ENCODE data around the gene NNMT. TPM values are rescaled to one million over a fixed set of nuclear protein-coding genes. Genes with fewer than 3 reads are reported as not detected.

Gene NNMT
- total and polyA plus RNA-seq, 2 donors from 2014 or later, result 91.9 to 1,451 TPM

DNA sequence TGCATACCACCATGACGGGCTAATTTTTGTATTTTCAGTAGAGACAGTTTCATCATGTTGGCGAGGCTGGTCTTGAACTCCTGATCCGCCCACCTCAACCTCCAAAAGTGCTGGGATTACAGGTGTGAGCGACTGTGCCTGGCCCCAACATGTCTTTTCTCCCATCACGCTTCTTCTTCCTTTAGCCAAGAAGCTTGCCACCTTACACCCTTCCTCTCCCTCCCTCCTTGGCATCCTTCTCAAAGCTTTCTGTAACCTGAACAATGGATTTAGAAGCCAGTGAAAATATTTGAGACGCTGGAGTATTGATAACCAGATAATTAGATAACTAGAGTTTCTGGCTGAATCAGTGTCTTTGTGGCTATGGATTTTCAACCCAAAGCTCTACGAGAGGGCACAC is 11.3 kb upstream of the NNMT start:
- H3K4me3 ChIP-seq (ENCODE audit: low read length in 3 of 3), result no peak overlapping the region
- H3K27ac ChIP-seq (ENCODE audit: low read depth in 2 of 2, low read length in 2 of 2), result no peak overlapping the region
- H3K4me1 ChIP-seq (ENCODE audit: control insufficient read depth in 2 of 3, insufficient read depth in 2 of 3, low read depth in 1 of 3, low read length in 3 of 3), result peaks cover 0 to 3% (median 0%) of the 10 kb centered on the region in 3 donors
- no peaks in the 10 kb centered on the region for H3K27me3 ChIP-seq (ENCODE audit: control insufficient read depth, insufficient read depth, low read length)
- H3K36me3 ChIP-seq (ENCODE audit: control insufficient read depth in 2 of 3, insufficient read depth in 3 of 3, low read length in 3 of 3), result no peaks in the 10 kb centered on the region
- TF ChIP-seq, protein P1, sequence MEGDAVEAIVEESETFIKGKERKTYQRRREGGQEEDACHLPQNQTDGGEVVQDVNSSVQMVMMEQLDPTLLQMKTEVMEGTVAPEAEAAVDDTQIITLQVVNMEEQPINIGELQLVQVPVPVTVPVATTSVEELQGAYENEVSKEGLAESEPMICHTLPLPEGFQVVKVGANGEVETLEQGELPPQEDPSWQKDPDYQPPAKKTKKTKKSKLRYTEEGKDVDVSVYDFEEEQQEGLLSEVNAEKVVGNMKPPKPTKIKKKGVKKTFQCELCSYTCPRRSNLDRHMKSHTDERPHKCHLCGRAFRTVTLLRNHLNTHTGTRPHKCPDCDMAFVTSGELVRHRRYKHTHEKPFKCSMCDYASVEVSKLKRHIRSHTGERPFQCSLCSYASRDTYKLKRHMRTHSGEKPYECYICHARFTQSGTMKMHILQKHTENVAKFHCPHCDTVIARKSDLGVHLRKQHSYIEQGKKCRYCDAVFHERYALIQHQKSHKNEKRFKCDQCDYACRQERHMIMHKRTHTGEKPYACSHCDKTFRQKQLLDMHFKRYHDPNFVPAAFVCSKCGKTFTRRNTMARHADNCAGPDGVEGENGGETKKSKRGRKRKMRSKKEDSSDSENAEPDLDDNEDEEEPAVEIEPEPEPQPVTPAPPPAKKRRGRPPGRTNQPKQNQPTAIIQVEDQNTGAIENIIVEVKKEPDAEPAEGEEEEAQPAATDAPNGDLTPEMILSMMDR (IDR thresholded peaks at IDR 0.05; ENCODE audit: borderline replicate concordance, extremely low read depth, insufficient read depth), result no peak
- no peak for DNase-seq
- H3K9me3 ChIP-seq (ENCODE audit: control insufficient read depth in 2 of 3, insufficient read depth in 1 of 3, low read length in 3 of 3), result no peaks in the 10 kb centered on the region
- FAIRE-seq, result no peak
- H3K9ac ChIP-seq (ENCODE audit: low read length in 3 of 3), result no peak overlapping the region
- intact Hi-C loops (cut with DNase I), result no loop called here

DNA sequence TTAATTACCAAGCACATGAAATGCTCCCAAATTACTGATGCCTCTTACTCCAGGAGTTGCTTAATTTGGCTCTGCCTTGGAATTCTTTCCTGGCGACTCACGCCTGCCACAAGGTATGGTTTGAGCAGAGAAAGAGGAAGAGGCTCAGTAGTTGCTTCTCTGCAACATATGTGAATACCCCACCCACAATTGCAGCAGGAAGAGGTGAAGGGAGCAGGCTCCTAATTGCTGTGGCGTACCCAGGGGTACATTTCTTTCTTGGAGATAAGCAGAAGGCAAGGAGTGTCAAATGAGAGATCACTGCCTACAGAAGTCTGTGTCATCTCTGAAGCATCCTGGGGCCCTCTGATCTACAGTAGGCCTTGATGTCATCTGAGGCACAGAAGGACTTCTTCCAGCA is 10.6 kb upstream of the NNMT start:
- no peak overlapping the region for H3K4me3 ChIP-seq (ENCODE audit: low read length in 3 of 3)
- no peaks in the 10 kb centered on the region for H3K27me3 ChIP-seq (ENCODE audit: control insufficient read depth, insufficient read depth, low read length)
- no peaks in the 10 kb centered on the region for H3K9me3 ChIP-seq (ENCODE audit: control insufficient read depth in 2 of 3, insufficient read depth in 1 of 3, low read length in 3 of 3)
- H3K9ac ChIP-seq (ENCODE audit: low read length in 3 of 3), result no peak overlapping the region
- no peak overlapping the region for H3K27ac ChIP-seq (ENCODE audit: low read depth in 2 of 2, low read length in 2 of 2)
- FAIRE-seq (no peak), DNase-seq (no peak)
- TF ChIP-seq, protein P1 (IDR thresholded peaks at IDR 0.05; ENCODE audit: borderline replicate concordance, extremely low read depth, insufficient read depth), result no peak
- no peaks in the 10 kb centered on the region for H3K36me3 ChIP-seq (ENCODE audit: control insufficient read depth in 2 of 3, insufficient read depth in 3 of 3, low read length in 3 of 3)
- H3K4me1 ChIP-seq (ENCODE audit: control insufficient read depth in 2 of 3, insufficient read depth in 2 of 3, low read depth in 1 of 3, low read length in 3 of 3), result peaks cover 0 to 3% (median 0%) of the 10 kb centered on the region in 3 donors
- intact Hi-C loops (cut with DNase I), result no loop called here

DNA sequence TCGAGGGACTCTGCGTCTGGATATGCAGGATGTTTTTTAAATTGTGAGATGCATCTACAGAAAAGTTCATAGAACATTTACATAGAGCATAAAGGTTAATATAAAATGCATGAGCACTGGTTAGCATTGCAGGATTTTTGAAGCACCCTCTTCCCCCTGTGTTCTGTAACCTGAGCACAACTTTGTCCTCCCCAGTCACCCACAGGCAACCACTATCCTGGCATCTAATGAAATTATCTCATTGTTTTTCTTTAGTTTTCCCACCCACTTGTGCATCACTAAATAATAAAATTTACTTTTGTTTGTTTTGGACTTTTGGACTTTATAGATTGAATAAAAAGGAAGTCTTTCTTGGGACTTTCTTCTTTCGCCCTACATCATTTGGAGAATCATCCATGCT is 10.0 kb upstream of the NNMT start:
- intact Hi-C loops (cut with DNase I), result no loop called here
- Histone ChIP-seq H3K27me3 (ENCODE audit: control insufficient read depth, insufficient read depth, low read length) (no peaks in the 10 kb centered on the region), H3K4me3 (ENCODE audit: low read length in 3 of 3) (no peak overlapping the region), H3K27ac (ENCODE audit: low read depth in 2 of 2, low read length in 2 of 2) (no peak overlapping the region), H3K4me1 (ENCODE audit: control insufficient read depth in 2 of 3, insufficient read depth in 2 of 3, low read depth in 1 of 3, low read length in 3 of 3) (no peaks in the 10 kb centered on the region), H3K36me3 (ENCODE audit: control insufficient read depth in 2 of 3, insufficient read depth in 3 of 3, low read length in 3 of 3) (no peaks in the 10 kb centered on the region), H3K9me3 (ENCODE audit: control insufficient read depth in 2 of 3, insufficient read depth in 1 of 3, low read length in 3 of 3) (no peaks in the 10 kb centered on the region), H3K9ac (ENCODE audit: low read length in 3 of 3) (no peak overlapping the region)
- DNase-seq (no peak), FAIRE-seq (no peak)
- TF ChIP-seq, protein P1 (IDR thresholded peaks at IDR 0.05; ENCODE audit: borderline replicate concordance, extremely low read depth, insufficient read depth), result no peak

DNA sequence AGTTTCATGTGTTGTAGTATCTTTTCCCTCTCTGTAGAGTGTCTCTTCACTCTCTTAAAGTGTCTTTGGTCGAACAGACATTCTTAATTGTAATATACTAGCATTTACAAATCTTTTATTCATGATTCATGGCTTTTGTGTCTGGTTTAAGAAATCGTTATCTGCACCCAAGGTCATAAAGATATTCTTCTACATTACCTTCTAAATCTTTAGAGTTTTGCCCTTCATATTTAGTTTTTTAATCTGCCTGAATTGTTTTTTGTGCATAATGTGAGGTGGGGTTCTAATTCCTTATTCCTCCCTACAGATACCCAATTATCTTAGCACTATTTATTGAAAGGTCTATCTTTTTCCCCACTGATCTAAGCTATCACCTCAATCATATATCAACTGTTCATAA is 9.0 kb upstream of the NNMT start:
- Histone ChIP-seq H3K27me3 (ENCODE audit: control insufficient read depth, insufficient read depth, low read length) (no peaks in the 10 kb centered on the region), H3K27ac (ENCODE audit: low read depth in 2 of 2, low read length in 2 of 2) (no peak overlapping the region), H3K4me1 (ENCODE audit: control insufficient read depth in 2 of 3, insufficient read depth in 2 of 3, low read depth in 1 of 3, low read length in 3 of 3) (no peaks in the 10 kb centered on the region), H3K9ac (ENCODE audit: low read length in 3 of 3) (no peak overlapping the region), H3K4me3 (ENCODE audit: low read length in 3 of 3) (no peak overlapping the region), H3K9me3 (ENCODE audit: control insufficient read depth in 2 of 3, insufficient read depth in 1 of 3, low read length in 3 of 3) (no peaks in the 10 kb centered on the region), H3K36me3 (ENCODE audit: control insufficient read depth in 2 of 3, insufficient read depth in 3 of 3, low read length in 3 of 3) (no peaks in the 10 kb centered on the region)
- intact Hi-C loops (cut with DNase I), result no loop called here
- TF ChIP-seq, protein P1 (IDR thresholded peaks at IDR 0.05; ENCODE audit: borderline replicate concordance, extremely low read depth, insufficient read depth), result no peak
- FAIRE-seq (no peak), DNase-seq (no peak)
